OCI-M2 (cell line): ENCODE data around the gene RAPGEF1.

Source experiments
- DNase-seq: peaks from one replicate; lab custom pipeline; 2025; ENCODE audit not compliant: unreplicated experiment; lab: John Stamatoyannopoulos, UW

Gene RAPGEF1

DNA sequence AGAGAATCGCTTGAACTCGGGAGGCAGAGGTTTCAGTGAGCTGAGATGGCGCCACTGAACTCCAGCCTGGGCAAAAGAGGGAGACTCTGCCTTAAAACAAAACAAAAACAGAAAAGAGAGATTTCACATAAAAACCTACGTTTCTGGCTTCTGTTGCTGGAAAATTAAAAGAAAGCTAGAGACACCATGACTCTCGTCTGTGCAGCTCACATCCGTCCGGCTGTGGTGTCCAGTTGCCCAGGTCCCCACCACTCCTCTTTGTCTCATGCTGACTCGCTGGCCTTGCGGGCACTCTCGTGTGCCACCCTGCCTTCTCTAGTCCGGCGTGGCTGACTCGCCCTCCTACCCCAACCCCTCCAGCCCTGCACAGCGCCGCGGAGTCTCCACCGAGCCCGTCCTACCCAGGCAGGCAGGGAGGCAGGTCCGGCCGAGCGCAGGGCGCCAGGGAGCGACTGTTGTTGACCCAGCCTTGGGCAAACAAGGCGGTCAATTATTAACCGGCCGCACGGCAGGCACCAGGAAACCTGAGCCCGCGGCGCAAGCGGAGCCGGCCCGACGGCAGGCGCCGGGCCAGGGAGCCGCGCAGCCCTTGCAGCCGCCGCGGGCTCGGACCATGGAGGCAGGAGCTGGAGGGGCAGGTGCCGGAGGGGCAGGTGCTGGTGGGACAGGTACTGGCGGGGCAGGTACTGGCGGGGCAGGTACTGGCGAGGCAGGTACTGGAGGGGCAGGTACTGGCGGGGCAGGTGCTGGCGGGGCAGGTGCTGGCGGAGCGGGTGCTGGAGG lies 194.7 kb downstream of the RAPGEF1 start, which contains the start of gene PRRT1B:
Gene PRRT1B (plus strand): TSS at position 521 of the 783 bp plus-strand sequence. CDS start 93 bp downstream, at position 614.
- DNase-seq = no peak

- DNase-seq = no peak
These were observed 196.7 kb downstream of the RAPGEF1 start for GRCh38 chr9:131543141-131543540.

- no peak for DNase-seq
These were observed 200.5 kb downstream of the RAPGEF1 start for GRCh38 chr9:131539223-131539923.

DNA sequence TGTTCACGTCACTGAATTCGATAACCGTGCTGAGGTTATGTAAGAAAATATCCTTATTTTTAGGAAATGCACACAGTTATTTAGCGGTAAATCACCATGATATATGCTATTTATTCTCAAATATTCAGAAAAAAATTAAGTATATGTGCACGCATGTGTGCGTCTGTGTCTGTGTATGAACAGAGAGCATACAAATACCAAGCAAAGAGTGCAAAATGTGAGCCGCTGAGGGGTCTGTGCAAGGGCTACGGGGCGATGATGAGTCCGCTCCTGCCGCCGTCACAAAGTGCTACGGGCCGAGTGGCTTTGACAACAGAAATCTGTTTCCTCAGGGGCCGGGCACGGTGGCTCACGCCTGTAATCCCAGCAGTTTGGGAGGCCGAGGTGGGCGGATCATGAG lies 201.9 kb downstream of the RAPGEF1 start:
- DNase-seq = no peak

DNA sequence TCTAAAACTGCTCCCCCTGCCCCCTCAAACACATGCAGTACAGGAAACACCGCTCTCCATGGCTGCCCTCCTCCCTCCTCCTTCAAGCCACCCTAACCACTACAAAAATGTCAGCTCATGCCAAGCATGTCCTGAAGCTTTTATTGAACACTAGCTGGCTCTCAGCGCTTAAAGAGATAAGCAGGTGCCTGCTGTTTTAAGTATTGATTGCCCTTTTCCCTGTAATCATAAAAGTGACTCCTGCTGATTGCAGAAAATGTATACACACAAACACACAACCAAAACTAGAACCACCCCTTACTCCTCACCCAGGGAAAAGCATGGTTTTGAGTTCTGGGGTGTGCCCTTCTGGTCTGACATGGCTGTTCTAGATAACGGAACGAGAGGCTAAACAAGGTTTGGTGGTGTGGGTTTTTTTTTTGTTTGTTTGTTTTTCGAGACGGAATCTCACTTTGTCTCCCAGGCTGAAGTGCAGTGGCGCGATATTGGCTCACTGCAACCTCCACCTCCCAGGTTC lies 205.1 kb downstream of the RAPGEF1 start:
- no peak for DNase-seq

- DNase-seq = peak; percentile 23
These were observed 208.7 kb downstream of the RAPGEF1 start, which contains the start of gene UCK1 for GRCh38 chr9:131530920-131531832. TSS of gene UCK1 (minus strand) at chr9:131531263. CDS start at chr9:131531174, 89 bp downstream.

DNA sequence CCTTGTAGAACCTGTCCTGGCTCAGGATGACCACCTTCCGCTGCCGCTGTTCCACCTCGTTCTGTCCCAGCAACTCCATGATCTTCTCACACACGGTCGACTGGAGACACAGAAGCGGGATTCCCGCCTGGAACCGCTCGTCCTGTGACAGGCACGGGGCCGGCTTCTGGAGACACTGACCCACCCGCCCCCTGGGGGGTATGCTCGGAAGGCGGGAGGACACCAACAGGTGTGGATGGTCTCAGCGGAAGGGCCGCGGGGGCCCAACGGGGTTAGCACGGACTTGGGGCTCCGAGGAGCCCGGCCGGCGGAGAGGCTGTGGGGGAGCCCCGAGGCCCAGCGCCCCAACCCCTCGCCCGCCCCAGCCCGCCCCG lies 209.3 kb downstream of the RAPGEF1 start:
- no peak for DNase-seq

- no peak for DNase-seq
These were observed 210.0 kb downstream of the RAPGEF1 start for GRCh38 chr9:131529597-131530545.

DNA sequence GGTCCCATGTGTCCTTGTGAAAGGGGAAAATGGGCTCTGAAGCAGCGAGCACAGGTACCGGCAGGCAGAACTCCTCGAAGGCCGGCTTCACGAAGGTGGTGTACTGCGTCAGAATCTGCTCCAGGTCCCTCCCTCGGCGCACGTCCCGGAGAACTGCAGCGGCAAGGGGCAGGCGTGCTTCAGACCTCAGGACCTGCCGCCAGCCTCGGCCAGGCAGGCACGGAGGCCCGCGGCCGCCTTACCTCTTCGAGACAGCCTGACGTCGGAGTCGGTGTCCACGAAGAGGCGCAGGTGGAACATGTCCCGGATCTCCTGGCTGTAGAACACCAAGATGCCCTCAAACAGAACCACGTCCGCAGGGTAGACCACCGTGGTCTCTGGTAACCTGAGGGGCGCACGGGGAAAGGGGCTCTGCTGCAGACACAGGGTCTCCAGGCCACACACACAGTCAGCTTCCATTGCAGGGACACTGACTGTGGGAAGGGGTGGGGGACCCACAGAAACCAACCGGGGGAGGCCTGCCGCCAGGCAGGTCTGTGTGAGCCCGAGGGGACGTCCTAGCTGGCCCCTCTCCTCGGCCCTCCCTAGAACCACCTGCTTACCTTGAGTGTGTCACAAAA lies 210.9 kb downstream of the RAPGEF1 start:
- no peak for DNase-seq

- no peak for DNase-seq
These were observed 211.7 kb downstream of the RAPGEF1 start for GRCh38 chr9:131528186-131528585.
